Esophagus muscularis mucosa (tissue), 4 donors: ENCODE data around the gene NTSR1. TPM values are rescaled to one million over a fixed set of nuclear protein-coding genes. Genes with fewer than 3 reads are reported as not detected.

ENCODE experiments used
- DNase-seq: peaks from one replicate; pipeline ENCODE4 v3.0.0-alpha.2; 2017; ENCODE audit errors: extremely low spot score
- H3K27ac ChIP-seq, 4 donors: fragments of 200-600 bp; sonication (generic); replicated peaks in 1 of 4; 1 replicate in 3 of 4; 2 replicates in 1 of 4; pipeline ENCODE4 v1.5.1; 2016 to 2019; ENCODE audit warnings: mild to moderate bottlenecking in 1 of 4
- H3K27me3 ChIP-seq, 4 donors: fragments of 200-600 bp; sonication (generic); one replicate each; pipeline versions ENCODE4 v1.5.1 to v1.6.0; 2016 to 2019
- H3K36me3 ChIP-seq, 4 donors: fragments of 200-600 bp; sonication (generic); one replicate each; pipeline ENCODE4 v1.5.1; 2016 to 2019
- H3K4me1 ChIP-seq, 4 donors: fragments of 200-600 bp; sonication (generic); one replicate each; pipeline ENCODE4 v1.5.1; 2016 to 2019
- H3K4me3 ChIP-seq, 4 donors: fragments of 200-600 bp; sonication (generic); 1 replicate in 2 of 4; 2 replicates in 2 of 4; pipeline ENCODE4 v1.5.1; 2016 to 2019; ENCODE audit warnings: mild to moderate bottlenecking in 4 of 4, moderate library complexity in 1 of 4
- H3K9me3 ChIP-seq, 4 donors: fragments of 200-600 bp; sonication (generic); 1 replicate in 3 of 4; 2 replicates in 1 of 4; pipeline ENCODE4 v1.5.1; 2016 to 2019
- CTCF ChIP-seq, 3 experiments: fragments of 200-600 bp in 2 of 3; fragments of 450-650 bp in 1 of 3; sonication (generic) in 2 of 3; IDR thresholded peaks; one replicate each; pipeline ENCODE4 v1.5.1; 2017 to 2019; ENCODE audit warnings: antibody characterized with exemption in 3 of 3, mild to moderate bottlenecking in 2 of 3, moderate library complexity in 1 of 3
- EP300 ChIP-seq: sonication (generic); formaldehyde crosslinking; IDR thresholded peaks from one replicate; pipeline ENCODE4 v1.6.1; 2017; ENCODE audit warnings: antibody characterized with exemption
- POLR2A ChIP-seq: fragments of 450-650 bp; IDR thresholded peaks from one replicate; pipeline ENCODE4 v1.6.1; 2017; ENCODE audit warnings: antibody characterized with exemption, moderate library complexity, mild to moderate bottlenecking, low read depth
- POLR2AphosphoS5 ChIP-seq, 2 donors: sonication (generic); formaldehyde crosslinking; IDR thresholded peaks; one replicate each; pipeline ENCODE4 v1.6.1; 2017; ENCODE audit warnings: antibody characterized with exemption in 2 of 2
- WGBS: methylation state at CpG from one replicate; pipeline ENCODE4 v1.1.5; 2018; 5-methylcytosine and 5-hydroxymethylcytosine counted together
- intact Hi-C: fragments of 100-400 bp; cut with DNase I; formaldehyde crosslinking; loops from one replicate; pipeline ENCODE4 v1.15.1; 2023
- total RNA-seq, 4 donors: library from RNA; depleted of rRNA; stranded (reverse); fragments of >200 nt; gene quantifications; one replicate each; pipeline versions ENCODE4 v1.1.0 to v1.2.1, GENCODE V29; 2016

Gene NTSR1
- total RNA-seq, 4 donors from 2014 or later, result 0.42 to 1.6 (median 0.80) TPM

- H3K27me3 ChIP-seq, result peaks cover 0 to 58% (median 0%) of the 10 kb centered on the region in 4 donors
- no peak overlapping the region for H3K27ac ChIP-seq
- peaks cover 2 to 30% (median 24%) of the 10 kb centered on the region in 4 donors for H3K4me1 ChIP-seq
- DNase-seq, result no peak
- no peak overlapping the region for H3K4me3 ChIP-seq
- H3K36me3 ChIP-seq, result no peaks in the 10 kb centered on the region
- 95% methylated on average over 10 of the region's 16 CpGs for WGBS
- intact Hi-C loops, result no loop called here
- no peaks in the 10 kb centered on the region for H3K9me3 ChIP-seq
- TF ChIP-seq POLR2AphosphoS5 (IDR thresholded peaks at IDR 0.05) (no peak), POLR2A (no peak), EP300 (no peak), CTCF (IDR thresholded peaks at IDR 0.05) (no peak)
These were observed 60.9 kb downstream of the NTSR1 start for GRCh38 chr20:62769346-62770071.

- intact Hi-C loops, result no loop called here
- peaks cover 0 to 57% (median 0%) of the 10 kb centered on the region in 4 donors for H3K27me3 ChIP-seq
These were observed 61.7 kb downstream of the NTSR1 start for GRCh38 chr20:62770111-62770910.

GRCh38 chr20:62770916-62771315, 62.3 kb downstream of the NTSR1 start:
- DNase-seq, result no peak
- Histone ChIP-seq H3K27me3 (peaks cover 0 to 57% (median 0%) of the 10 kb centered on the region in 4 donors), H3K4me3 (no peak overlapping the region), H3K4me1 (peaks cover 2 to 30% (median 24%) of the 10 kb centered on the region in 4 donors), H3K36me3 (no peaks in the 10 kb centered on the region), H3K27ac (no peak overlapping the region), H3K9me3 (no peaks in the 10 kb centered on the region)
- TF ChIP-seq POLR2AphosphoS5 (IDR thresholded peaks at IDR 0.05) (no peak), POLR2A (no peak), EP300 (no peak), CTCF (IDR thresholded peaks at IDR 0.05) (no peak)
- 85% methylated on average over 10 of the region's 14 CpGs for WGBS
- intact Hi-C loops, result no loop called here

More at GRCh38 chr20:62770111-62770910, 61.7 kb downstream of the NTSR1 start:
- WGBS, result 94% methylated on average over 20 of the region's 20 CpGs
- no peaks in the 10 kb centered on the region for H3K36me3 ChIP-seq
- H3K4me3 ChIP-seq, result no peak overlapping the region
- H3K27ac ChIP-seq, result no peak overlapping the region
- DNase-seq, result no peak
- peaks cover 2 to 30% (median 24%) of the 10 kb centered on the region in 4 donors for H3K4me1 ChIP-seq
- TF ChIP-seq POLR2AphosphoS5 (IDR thresholded peaks at IDR 0.05) (no peak), EP300 (no peak), CTCF (IDR thresholded peaks at IDR 0.05) (no peak), POLR2A (no peak)
- H3K9me3 ChIP-seq, result no peaks in the 10 kb centered on the region

GRCh38 chr20:62771396-62772102, 62.9 kb downstream of the NTSR1 start:
- Histone ChIP-seq H3K9me3 (no peaks in the 10 kb centered on the region), H3K27me3 (peaks cover 0 to 57% (median 0%) of the 10 kb centered on the region in 4 donors), H3K4me3 (no peak overlapping the region), H3K27ac (no peak overlapping the region), H3K36me3 (no peaks in the 10 kb centered on the region), H3K4me1 (peaks cover 4 to 30% (median 24%) of the 10 kb centered on the region in 4 donors)
- no peak for DNase-seq
- TF ChIP-seq POLR2A, result no peak
- TF ChIP-seq POLR2AphosphoS5 (IDR thresholded peaks at IDR 0.05), result no peak
- no peak for TF ChIP-seq CTCF (IDR thresholded peaks at IDR 0.05)
- TF ChIP-seq EP300, result no peak
- 72% methylated on average over 23 of the region's 25 CpGs for WGBS
- intact Hi-C loops, result no loop called here
